Prostate gland (tissue), 2 donors: Measurements from ENCODE around the gene CRTC2.

Experiments
- CTCF ChIP-seq, 4 experiments: fragments of 200-600 bp in 2 of 4; fragments of 450-650 bp in 2 of 4; sonication (generic) in 2 of 4; IDR thresholded peaks; 1 replicate in 3 of 4; 2 replicates in 1 of 4; pipeline ENCODE4 v1.5.1; 2016 to 2019; ENCODE audit warnings: antibody characterized with exemption in 4 of 4, mild to moderate bottlenecking in 2 of 4, moderate library complexity in 2 of 4
- POLR2A ChIP-seq: fragments of 450-650 bp; IDR thresholded peaks from one replicate; pipeline ENCODE4 v1.6.1; 2016; ENCODE audit warnings: antibody characterized with exemption, mild to moderate bottlenecking
- POLR2AphosphoS5 ChIP-seq: sonication (generic); formaldehyde crosslinking; IDR thresholded peaks from one replicate; pipeline ENCODE4 v1.6.1; 2017; ENCODE audit warnings: antibody characterized with exemption

DNA sequence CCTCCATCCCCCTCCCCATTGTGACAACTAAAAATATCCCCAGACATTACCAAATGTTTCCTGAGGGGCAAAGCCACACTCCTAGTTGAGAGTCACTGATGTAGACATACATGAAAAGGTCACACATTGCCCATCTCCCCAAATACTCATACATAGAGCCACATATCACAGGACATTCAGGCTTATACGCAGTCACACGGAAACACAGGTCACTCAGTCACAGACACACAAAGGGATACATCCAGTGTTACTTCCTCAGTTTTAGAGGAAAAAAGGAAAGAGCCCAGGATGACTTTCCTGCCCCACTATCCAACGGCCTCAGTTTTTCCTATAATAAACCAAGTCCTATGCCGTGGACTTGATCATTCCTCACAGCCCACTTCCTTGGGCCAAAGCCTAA lies 3.0 kb upstream of the CRTC2 start:
- TF ChIP-seq CTCF (IDR thresholded peaks at IDR 0.05) (no peak), POLR2A (no peak), POLR2AphosphoS5 (no peak)
